Natural killer cell (primary cell): Measurements from ENCODE around the gene PAK6. TPM values are rescaled to one million over a fixed set of nuclear protein-coding genes. Genes with fewer than 3 reads are reported as not detected.

Experiments used
- ATAC-seq, 3 donors: fragments of 150-1000 bp in 2 of 3; fragments of 200-7000 bp in 1 of 3; cut with Tn5 transposase; 1 replicate in 1 of 3; 2 replicates in 2 of 3; pipeline ENCODE4 v1.10.0; 2021; ENCODE audit warnings: mild to moderate bottlenecking in 2 of 3, moderate library complexity in 2 of 3
- DNase-seq, 2 donors: peaks; one replicate each; pipeline versions ENCODE4 v3.0.0 to v3.0.0-alpha.2; 2013 to 2021; ENCODE audit warnings: mixed read lengths in 1 of 2
- H3K27ac ChIP-seq: one replicate; pipeline ENCODE4 v1.5.1; 2013; ENCODE audit warnings: mild to moderate bottlenecking, low read length
- H3K27me3 ChIP-seq: one replicate; pipeline ENCODE4 v1.6.1; 2013; ENCODE audit warnings: low read length; ENCODE audit not compliant: control insufficient read depth, insufficient read depth
- H3K36me3 ChIP-seq: one replicate; pipeline ENCODE4 v1.6.1; 2013; ENCODE audit warnings: low read length; ENCODE audit not compliant: control insufficient read depth, insufficient read depth
- H3K4me1 ChIP-seq: one replicate; pipeline ENCODE4 v1.6.1; 2013; ENCODE audit warnings: low read length; ENCODE audit not compliant: control insufficient read depth, insufficient read depth
- H3K4me3 ChIP-seq: one replicate; pipeline ENCODE4 v1.5.1; 2013; ENCODE audit warnings: low read length
- H3K9me3 ChIP-seq: one replicate; pipeline ENCODE4 v1.6.1; 2013; ENCODE audit warnings: low read length; ENCODE audit not compliant: control insufficient read depth, insufficient read depth
- H3K27ac Mint-ChIP-seq, 2 donors: one replicate each; pipeline ENCODE4 v1.8.0; 2022; ENCODE audit warnings: mild to moderate bottlenecking in 2 of 2, mixed read lengths in 2 of 2, moderate library complexity in 1 of 2
- H3K27me3 Mint-ChIP-seq, 2 donors: one replicate each; pipeline ENCODE4 v1.8.0; 2022; ENCODE audit warnings: low read depth in 2 of 2, mixed read lengths in 2 of 2
- H3K36me3 Mint-ChIP-seq: one replicate; pipeline ENCODE4 v1.8.0; 2022; ENCODE audit warnings: mixed read lengths
- H3K4me1 Mint-ChIP-seq, 2 donors: one replicate each; pipeline ENCODE4 v1.8.0; 2022; ENCODE audit warnings: mixed read lengths in 2 of 2
- H3K4me3 Mint-ChIP-seq: one replicate; pipeline ENCODE4 v1.8.0; 2022; ENCODE audit warnings: mild to moderate bottlenecking, moderate library complexity, mixed read lengths
- H3K9me3 Mint-ChIP-seq, 2 donors: one replicate each; pipeline ENCODE4 v1.8.0; 2022; ENCODE audit warnings: mixed read lengths in 2 of 2
- CTCF ChIP-seq: fragments of 200-600 bp; IDR thresholded peaks from one replicate; pipeline ENCODE4 v1.8.0; 2022; ENCODE audit warnings: antibody characterized with exemption
- WGBS: methylation state at CpG from one replicate; pipeline ENCODE4 v1.1.7; 2013; ENCODE audit warnings: missing lambda C conversion rate; ENCODE audit not compliant: insufficient coverage; 5-methylcytosine and 5-hydroxymethylcytosine counted together
- intact Hi-C: fragments of 100-400 bp; cut with micrococcal nuclease; formaldehyde crosslinking; loops from one replicate; pipeline ENCODE4 v1.14.2; 2022
- total RNA-seq, 4 donors: library from RNA; stranded (reverse); fragments of 120-200 nt in 1 of 4; gene quantifications; one replicate each; pipeline versions ENCODE4 v1.2.3 to v1.2.4, GENCODE V29; 2013 to 2022

Gene PAK6
- total RNA-seq, 3 donors from 2014 or later (not counting 1 experiment from before 2014, with no cell fraction given), result 7.6 to 10.9 (median 7.9) TPM

- Mint-ChIP-seq H3K4me3 (peak overlapping the region; percentile 4), H3K4me1 (peaks cover 8 to 10% of the 10 kb centered on the region in 2 donors), H3K27me3 (no peaks in the 10 kb centered on the region), H3K27ac (peak overlapping the region in 1 of 2 donors; percentile 42), H3K9me3 (no peaks in the 10 kb centered on the region), H3K36me3 (no peaks in the 10 kb centered on the region)
- no peak for TF ChIP-seq CTCF
- DNase-seq (peak in 1 of 2 donors; percentile 46), ATAC-seq (peak in 1 of 3 donors; percentile 64)
- Histone ChIP-seq H3K27me3 (no peaks in the 10 kb centered on the region), H3K4me1 (peaks cover 3% of the 10 kb centered on the region), H3K4me3 (no peak overlapping the region), H3K36me3 (no peaks in the 10 kb centered on the region), H3K9me3 (no peaks in the 10 kb centered on the region), H3K27ac (no peak overlapping the region)
- no CpG with 5 or more reads among the region's 1 CpG for WGBS
- intact Hi-C loops, result no loop called here
Measured at GRCh38 chr15:40197434-40197833, 41.4 kb upstream of the PAK6 start.

- ATAC-seq (no peak), DNase-seq (no peak)
- no peaks in the 10 kb centered on the region for H3K9me3 ChIP-seq
- H3K36me3 ChIP-seq, result no peaks in the 10 kb centered on the region
- H3K4me3 Mint-ChIP-seq, result no peak overlapping the region
- H3K4me1 ChIP-seq, result peaks cover 3% of the 10 kb centered on the region
- H3K27ac ChIP-seq, result no peak overlapping the region
- H3K27me3 Mint-ChIP-seq, result no peaks in the 10 kb centered on the region
- no peak overlapping the region for H3K27ac Mint-ChIP-seq
- intact Hi-C loops, result no loop called here
- no peaks in the 10 kb centered on the region for H3K36me3 Mint-ChIP-seq
- H3K27me3 ChIP-seq, result no peaks in the 10 kb centered on the region
- H3K4me1 Mint-ChIP-seq, result peaks cover 8 to 10% of the 10 kb centered on the region in 2 donors
- no peaks in the 10 kb centered on the region for H3K9me3 Mint-ChIP-seq
- TF ChIP-seq CTCF, result no peak
- no peak overlapping the region for H3K4me3 ChIP-seq
- 40% methylated on average over 1 of the region's 1 CpG for WGBS
Measured at GRCh38 chr15:40198355-40199085, 40.3 kb upstream of the PAK6 start.

- intact Hi-C loops, result no loop called here
- no peak overlapping the region for H3K27ac Mint-ChIP-seq
- H3K9me3 ChIP-seq, result no peaks in the 10 kb centered on the region
- no peak overlapping the region for H3K4me3 ChIP-seq
- 100% methylated on average over 1 of the region's 1 CpG for WGBS
- H3K4me3 Mint-ChIP-seq, result no peak overlapping the region
- H3K4me1 Mint-ChIP-seq, result no peaks in the 10 kb centered on the region
- no peak overlapping the region for H3K27ac ChIP-seq
- H3K4me1 ChIP-seq, result no peaks in the 10 kb centered on the region
- no peaks in the 10 kb centered on the region for H3K9me3 Mint-ChIP-seq
- no peaks in the 10 kb centered on the region for H3K36me3 ChIP-seq
- ATAC-seq (no peak), DNase-seq (no peak)
- no peaks in the 10 kb centered on the region for H3K27me3 Mint-ChIP-seq
- no peaks in the 10 kb centered on the region for H3K36me3 Mint-ChIP-seq
- TF ChIP-seq CTCF, result no peak
- H3K27me3 ChIP-seq, result no peaks in the 10 kb centered on the region
Measured at GRCh38 chr15:40204100-40204499, 34.8 kb upstream of the PAK6 start.
